ENCODE results near the gene TCEA2.

DNA sequence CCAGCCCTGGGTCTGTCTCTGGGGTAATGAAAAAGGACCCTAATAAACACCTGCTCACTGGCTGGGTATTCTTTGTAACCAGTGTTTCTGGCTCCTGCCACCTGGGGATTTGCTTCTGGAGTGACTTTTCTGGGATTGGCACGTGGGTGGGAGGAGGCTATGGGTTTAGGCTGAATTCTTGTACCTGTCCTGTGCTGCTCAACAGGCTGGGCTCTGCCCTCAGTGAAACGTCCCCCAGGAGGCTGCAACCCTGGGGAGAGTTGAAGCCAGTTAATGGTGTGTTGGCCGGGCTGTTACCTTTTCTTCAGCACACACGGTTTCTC, 37.5 kb downstream of the TCEA2 start:
- no peak for TF ChIP-seq CTCF (IDR thresholded peaks at IDR 0.05)
- no peak for TF ChIP-seq POLR2A (IDR thresholded peaks at IDR 0.05)
